WTC11 (cell line): ENCODE measurements around the gene THUMPD3. TPM values are rescaled to one million over a fixed set of nuclear protein-coding genes. Genes with fewer than 3 reads are reported as not detected.
A peak's percentile ranks its signal among the peaks of the same experiment; 100 is the strongest.

ENCODE experiments used
- AR ChIP-seq: fragments of 250-450 bp; sonication (Bioruptor Pico); IDR thresholded peaks from 2 replicates; pipeline ENCODE4 v1.9.0; 2021; ENCODE audit warnings: mild to moderate bottlenecking
- CREM ChIP-seq: sonication (generic); formaldehyde crosslinking; IDR thresholded peaks from 2 replicates; pipeline ENCODE4 v1.8.1; 2022; ENCODE audit warnings: mild to moderate bottlenecking, missing genetic modification reagents, moderate library complexity
- E2F1 ChIP-seq: sonication (generic); formaldehyde crosslinking; IDR thresholded peaks from 2 replicates; pipeline ENCODE4 v1.8.0; 2022; ENCODE audit warnings: mild to moderate bottlenecking, missing genetic modification reagents
- E2F4 ChIP-seq: sonication (generic); formaldehyde crosslinking; IDR thresholded peaks from 2 replicates; pipeline ENCODE4 v1.8.1; 2022; ENCODE audit warnings: low read depth, mild to moderate bottlenecking, moderate library complexity, missing genetic modification reagents, borderline replicate concordance
- ERG ChIP-seq: fragments of 250-450 bp; sonication (Bioruptor Pico); IDR thresholded peaks from 2 replicates; pipeline ENCODE4 v1.8.0; 2021; ENCODE audit warnings: mild to moderate bottlenecking
- ESRRA ChIP-seq: sonication (generic); formaldehyde crosslinking; IDR thresholded peaks from 2 replicates; pipeline ENCODE4 v1.8.1; 2022; ENCODE audit warnings: mild to moderate bottlenecking, missing genetic modification reagents, borderline replicate concordance
- NR2C2 ChIP-seq: sonication (generic); formaldehyde crosslinking; IDR thresholded peaks from 2 replicates; pipeline ENCODE4 v1.8.0; 2022; ENCODE audit warnings: mild to moderate bottlenecking, missing genetic modification reagents
- SMAD3 ChIP-seq: sonication (generic); formaldehyde crosslinking; IDR thresholded peaks from 2 replicates; pipeline ENCODE4 v1.8.0; 2022; ENCODE audit warnings: missing genetic modification reagents, mild to moderate bottlenecking, borderline replicate concordance
- SOX15 ChIP-seq: fragments of 250-450 bp; sonication (Bioruptor Pico); IDR thresholded peaks from 2 replicates; pipeline ENCODE4 v1.9.0; 2021; ENCODE audit warnings: mild to moderate bottlenecking
- SP1 ChIP-seq: sonication (generic); formaldehyde crosslinking; conservative IDR thresholded peaks from 2 replicates; pipeline ENCODE4 v1.8.1; 2022; ENCODE audit warnings: missing genetic modification reagents
- TEAD1 ChIP-seq: sonication (generic); formaldehyde crosslinking; IDR thresholded peaks from 2 replicates; pipeline ENCODE4 v1.8.0; 2022; ENCODE audit warnings: mild to moderate bottlenecking, missing genetic modification reagents
- ZNF219 ChIP-seq: sonication (generic); formaldehyde crosslinking; IDR thresholded peaks from 2 replicates; pipeline ENCODE4 v1.8.0; 2023; ENCODE audit warnings: missing genetic modification reagents, mild to moderate bottlenecking, borderline replicate concordance
- ZNF281 ChIP-seq: sonication (generic); formaldehyde crosslinking; IDR thresholded peaks from 2 replicates; pipeline ENCODE4 v1.8.0; 2023; ENCODE audit warnings: mild to moderate bottlenecking, missing genetic modification reagents
- ZNF512 ChIP-seq: sonication (generic); formaldehyde crosslinking; IDR thresholded peaks from 2 replicates; pipeline ENCODE4 v1.8.1; 2022; ENCODE audit warnings: missing genetic modification reagents, borderline replicate concordance
- total RNA-seq: library from RNA; stranded (reverse); gene quantifications from 3 replicates; pipeline ENCODE4 v1.2.3, GENCODE V29; 2021

The THUMPD3 gene
- total RNA-seq, 1 experiment from 2014 or later, result 67.5 TPM

- TF ChIP-seq ZNF512 (CRISPR knock-in tag) (no peak), SOX15 (no peak), ZNF281 (peak; percentile 8; the same call in 1 of the 2 replicates), TEAD1 (no peak), SP1 (CRISPR knock-in tag) (peak; percentile 76; the same call in 1 of the 2 replicates), SMAD3 (CRISPR knock-in tag) (no peak), E2F4 (peak; percentile 82), AR (CRISPR knock-in tag) (no peak; the same call in none of the 2 replicates), ESRRA (CRISPR knock-in tag) (peak; percentile 45; the same call in 1 of the 2 replicates), ZNF219 (CRISPR knock-in tag) (0 out of 2 replicates have a peak, but pooled peaks have one; percentile 8), ERG (CRISPR knock-in tag) (0 out of 2 replicates have a peak, but pooled peaks have one; percentile 31), E2F1 (CRISPR knock-in tag) (0 out of 2 replicates have a peak, but pooled peaks have one; percentile 31), CREM (CRISPR knock-in tag) (peak; percentile 65; the same call in 1 of the 2 replicates), NR2C2 (CRISPR knock-in tag) (no peak)
These were observed 33.9 kb downstream of the THUMPD3 start (continued) for GRCh38 chr3:9396632-9397331.
